ENCODE measurements around the gene TECPR2. TPM values are rescaled to one million over a fixed set of nuclear protein-coding genes. Genes with fewer than 3 reads are reported as not detected.

The TECPR2 gene
- total RNA-seq, 2 donors from 2014 or later = 27.7 to 28.0 TPM

DNA sequence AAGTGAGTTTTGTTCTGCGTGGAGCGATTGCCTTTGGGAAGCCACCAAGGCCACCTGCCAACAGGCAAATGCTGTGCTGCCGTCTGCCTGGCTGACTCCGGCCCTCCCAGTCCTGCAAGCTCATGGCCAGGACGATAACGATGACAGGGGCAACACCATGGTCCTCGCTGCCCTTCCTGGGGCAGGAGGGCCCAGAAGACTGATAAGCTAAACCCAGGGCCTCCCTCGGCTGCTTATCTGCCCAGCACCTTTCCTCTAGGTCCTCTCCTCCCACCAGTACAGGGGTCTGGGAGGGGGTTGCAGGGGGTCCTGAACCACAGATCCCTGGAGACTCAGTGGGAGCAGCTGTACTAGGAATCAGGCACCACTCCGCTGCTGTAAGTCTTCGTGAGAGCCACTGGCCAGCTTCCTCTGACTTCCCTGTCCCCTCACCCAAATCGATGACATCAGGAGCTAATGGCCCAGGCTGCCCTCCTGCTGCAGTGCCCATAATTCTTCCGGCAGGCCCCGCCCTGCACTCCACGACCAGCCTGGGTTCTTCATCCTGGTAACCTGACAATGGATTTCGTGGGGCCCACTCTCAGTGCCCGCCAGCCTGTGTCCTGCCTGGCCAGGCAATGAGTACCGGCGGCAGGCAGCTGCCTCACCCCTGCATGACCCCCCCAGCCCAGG, 141.7 kb downstream of the TECPR2 start:
- Mint-ChIP-seq H3K27ac (no peak overlapping the region), H3K4me3 (no peak overlapping the region), H3K9me3 (no peaks in the 10 kb centered on the region), H3K4me1 (peaks cover 9% of the 10 kb centered on the region), H3K36me3 (ENCODE audit: low read depth) (peaks cover 19% of the 10 kb centered on the region), H3K27me3 (ENCODE audit: insufficient read depth) (no peaks in the 10 kb centered on the region)
- WGBS, 2 experiments (ENCODE audit: insufficient coverage in 1 of 2, insufficient read length in 1 of 2) = 87 to 92% methylated on average over 12 to 18 of the region's 18 CpGs
- Histone ChIP-seq H3K9me3 (ENCODE audit: control insufficient read depth, low read length) (no peaks in the 10 kb centered on the region), H3K36me3 (ENCODE audit: control insufficient read depth, insufficient read depth, low read length) (peaks cover 6% of the 10 kb centered on the region), H3K4me3 (ENCODE audit: low read length) (no peak overlapping the region), H3K27me3 (ENCODE audit: control insufficient read depth, insufficient read depth, low read length, poor library complexity, severe bottlenecking) (no peaks in the 10 kb centered on the region), H3K27ac (ENCODE audit: low read depth, low read length) (peak overlapping the region; percentile 3), H3K4me1 (ENCODE audit: control insufficient read depth, insufficient read depth, low read length) (peaks cover 3% of the 10 kb centered on the region), H3K9ac (ENCODE audit: extremely low read depth, low read length, poor library complexity, severe bottlenecking) (no peak overlapping the region)
- TF ChIP-seq, protein P1, sequence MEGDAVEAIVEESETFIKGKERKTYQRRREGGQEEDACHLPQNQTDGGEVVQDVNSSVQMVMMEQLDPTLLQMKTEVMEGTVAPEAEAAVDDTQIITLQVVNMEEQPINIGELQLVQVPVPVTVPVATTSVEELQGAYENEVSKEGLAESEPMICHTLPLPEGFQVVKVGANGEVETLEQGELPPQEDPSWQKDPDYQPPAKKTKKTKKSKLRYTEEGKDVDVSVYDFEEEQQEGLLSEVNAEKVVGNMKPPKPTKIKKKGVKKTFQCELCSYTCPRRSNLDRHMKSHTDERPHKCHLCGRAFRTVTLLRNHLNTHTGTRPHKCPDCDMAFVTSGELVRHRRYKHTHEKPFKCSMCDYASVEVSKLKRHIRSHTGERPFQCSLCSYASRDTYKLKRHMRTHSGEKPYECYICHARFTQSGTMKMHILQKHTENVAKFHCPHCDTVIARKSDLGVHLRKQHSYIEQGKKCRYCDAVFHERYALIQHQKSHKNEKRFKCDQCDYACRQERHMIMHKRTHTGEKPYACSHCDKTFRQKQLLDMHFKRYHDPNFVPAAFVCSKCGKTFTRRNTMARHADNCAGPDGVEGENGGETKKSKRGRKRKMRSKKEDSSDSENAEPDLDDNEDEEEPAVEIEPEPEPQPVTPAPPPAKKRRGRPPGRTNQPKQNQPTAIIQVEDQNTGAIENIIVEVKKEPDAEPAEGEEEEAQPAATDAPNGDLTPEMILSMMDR (conservative IDR thresholded peaks at IDR 0.05) = no peak
- no peak for DNase-seq

DNA sequence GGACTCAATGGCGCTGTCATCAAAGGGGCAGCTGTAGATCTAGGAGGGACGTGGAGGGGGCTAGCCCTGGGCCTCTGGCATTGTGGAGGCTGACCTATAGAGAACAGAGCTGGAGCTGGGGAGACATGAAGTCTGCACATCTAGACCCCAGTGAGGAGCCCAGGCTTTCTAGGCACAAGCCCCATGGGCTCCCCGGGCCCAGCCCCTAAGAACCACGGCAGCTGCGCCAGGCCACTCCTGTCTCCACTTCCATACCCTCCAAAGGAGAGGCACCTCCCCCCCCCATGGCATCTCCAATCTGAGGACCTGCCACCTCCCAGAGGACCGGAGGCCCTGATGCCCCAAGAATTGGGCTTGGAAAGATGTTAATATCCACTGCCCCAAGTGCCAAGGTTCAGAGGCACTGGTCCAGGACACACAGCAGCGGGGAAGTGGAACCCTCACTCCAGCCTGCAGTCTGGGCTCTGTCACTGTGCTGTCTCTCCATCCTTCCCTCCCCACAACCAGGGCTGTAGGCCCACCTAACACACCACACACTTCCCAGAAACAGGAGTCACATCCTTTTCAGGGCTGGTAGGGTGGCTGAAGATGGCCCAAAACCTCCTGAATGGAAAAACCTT, 142.4 kb downstream of the TECPR2 start:
- H3K9me3 ChIP-seq (ENCODE audit: control insufficient read depth, low read length) = no peaks in the 10 kb centered on the region
- DNase-seq = peak; percentile 40
- peaks cover 5% of the 10 kb centered on the region for H3K36me3 ChIP-seq (ENCODE audit: control insufficient read depth, insufficient read depth, low read length)
- H3K4me1 ChIP-seq (ENCODE audit: control insufficient read depth, insufficient read depth, low read length) = peaks cover 3% of the 10 kb centered on the region
- H3K9ac ChIP-seq (ENCODE audit: extremely low read depth, low read length, poor library complexity, severe bottlenecking) = no peak overlapping the region
- H3K36me3 Mint-ChIP-seq (ENCODE audit: low read depth) = peaks cover 19% of the 10 kb centered on the region
- H3K4me3 Mint-ChIP-seq = no peak overlapping the region
- no peaks in the 10 kb centered on the region for H3K27me3 Mint-ChIP-seq (ENCODE audit: insufficient read depth)
- H3K27ac ChIP-seq (ENCODE audit: low read depth, low read length) = peak overlapping the region; percentile 3
- no peak overlapping the region for H3K27ac Mint-ChIP-seq
- H3K9me3 Mint-ChIP-seq = no peaks in the 10 kb centered on the region
- TF ChIP-seq, protein P1 (conservative IDR thresholded peaks at IDR 0.05) = no peak
- H3K4me3 ChIP-seq (ENCODE audit: low read length) = no peak overlapping the region
- H3K27me3 ChIP-seq (ENCODE audit: control insufficient read depth, insufficient read depth, low read length, poor library complexity, severe bottlenecking) = no peaks in the 10 kb centered on the region
- 85 to 95% methylated on average over 2 to 7 of the region's 7 CpGs for WGBS, 2 experiments (ENCODE audit: insufficient coverage in 1 of 2, insufficient read length in 1 of 2)
- peaks cover 9% of the 10 kb centered on the region for H3K4me1 Mint-ChIP-seq

DNA sequence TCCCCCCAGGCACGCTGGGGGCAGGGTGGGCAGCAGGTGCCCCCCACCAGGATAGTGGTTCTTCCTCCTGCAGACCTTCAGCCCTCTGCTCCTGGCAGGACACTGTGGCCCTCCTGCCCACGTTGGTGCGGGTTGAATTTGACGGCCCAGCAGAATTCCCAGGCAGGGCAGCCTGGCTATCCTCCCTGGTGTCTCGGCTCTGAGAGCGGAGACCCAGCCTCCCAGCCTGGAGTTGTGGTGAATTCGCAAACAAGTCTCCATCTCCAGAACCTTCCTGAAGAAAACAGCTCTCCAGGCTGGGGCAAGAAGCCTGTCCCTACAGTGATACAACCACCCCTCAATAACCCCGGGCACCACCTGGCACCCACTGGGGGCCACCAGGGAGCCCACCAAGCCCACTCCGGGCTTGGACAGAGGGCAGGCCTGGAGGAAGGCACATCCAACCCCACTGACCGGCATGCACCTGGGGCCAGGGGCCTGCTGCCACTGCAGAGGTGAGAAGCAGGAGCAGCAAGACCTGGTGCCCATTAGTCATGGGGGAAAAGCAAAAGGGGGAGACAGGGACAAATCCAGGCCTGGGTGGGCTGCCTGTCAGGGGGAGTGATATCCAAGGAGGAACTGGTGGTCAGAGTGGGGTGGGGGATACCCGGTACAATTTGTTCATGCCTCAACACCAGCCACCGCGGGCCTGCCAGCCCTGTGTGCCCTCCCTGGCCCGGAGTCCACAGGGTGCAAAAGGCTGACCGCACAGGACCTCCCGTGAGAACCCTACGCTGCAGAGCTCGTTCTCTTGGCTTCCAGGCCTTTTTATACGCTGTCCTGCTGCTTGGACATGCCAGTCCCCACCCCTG, 143.3 kb downstream of the TECPR2 start:
- no peak for DNase-seq
- H3K4me1 Mint-ChIP-seq = peaks cover 12% of the 10 kb centered on the region
- Histone ChIP-seq H3K4me1 (ENCODE audit: control insufficient read depth, insufficient read depth, low read length) (peaks cover 3% of the 10 kb centered on the region), H3K9ac (ENCODE audit: extremely low read depth, low read length, poor library complexity, severe bottlenecking) (no peak overlapping the region), H3K9me3 (ENCODE audit: control insufficient read depth, low read length) (no peaks in the 10 kb centered on the region), H3K36me3 (ENCODE audit: control insufficient read depth, insufficient read depth, low read length) (no peaks in the 10 kb centered on the region), H3K4me3 (ENCODE audit: low read length) (no peak overlapping the region), H3K27ac (ENCODE audit: low read depth, low read length) (no peak overlapping the region), H3K27me3 (ENCODE audit: control insufficient read depth, insufficient read depth, low read length, poor library complexity, severe bottlenecking) (no peaks in the 10 kb centered on the region)
- no peaks in the 10 kb centered on the region for H3K27me3 Mint-ChIP-seq (ENCODE audit: insufficient read depth)
- no peaks in the 10 kb centered on the region for H3K9me3 Mint-ChIP-seq
- WGBS, 2 experiments (ENCODE audit: insufficient coverage in 1 of 2, insufficient read length in 1 of 2) = 95% methylated on average over 12 to 19 of the region's 19 CpGs
- TF ChIP-seq, protein P1 (conservative IDR thresholded peaks at IDR 0.05) = no peak
- H3K36me3 Mint-ChIP-seq (ENCODE audit: low read depth) = peaks cover 13% of the 10 kb centered on the region
- no peak overlapping the region for H3K4me3 Mint-ChIP-seq
- no peak overlapping the region for H3K27ac Mint-ChIP-seq
